NCI-H1105 (cell line): ENCODE data around the gene SLC40A1.

ENCODE experiments used
- DNase-seq: peaks from one replicate; lab custom pipeline; 2025; lab: John Stamatoyannopoulos, UW

The SLC40A1 gene

DNA sequence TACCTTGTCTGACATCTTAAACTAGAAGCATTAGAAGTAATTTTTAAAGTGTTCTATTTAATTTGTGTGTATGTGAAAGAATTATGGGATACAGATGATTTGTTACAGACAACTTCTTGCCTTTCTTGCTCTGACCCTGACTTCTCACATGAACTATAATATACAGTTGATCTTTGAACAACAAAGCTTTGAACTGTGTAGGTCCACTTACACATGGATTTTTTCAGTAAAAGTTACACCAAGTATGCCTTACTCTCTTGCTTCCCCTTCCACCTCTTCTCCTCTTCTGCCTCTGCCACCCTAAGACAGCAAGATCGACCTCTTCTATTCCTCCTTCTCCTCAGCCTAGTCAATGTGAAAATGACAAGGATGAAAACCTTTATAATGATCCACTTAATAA, 42.2 kb downstream of the SLC40A1 start:
- DNase-seq: no peak

DNA sequence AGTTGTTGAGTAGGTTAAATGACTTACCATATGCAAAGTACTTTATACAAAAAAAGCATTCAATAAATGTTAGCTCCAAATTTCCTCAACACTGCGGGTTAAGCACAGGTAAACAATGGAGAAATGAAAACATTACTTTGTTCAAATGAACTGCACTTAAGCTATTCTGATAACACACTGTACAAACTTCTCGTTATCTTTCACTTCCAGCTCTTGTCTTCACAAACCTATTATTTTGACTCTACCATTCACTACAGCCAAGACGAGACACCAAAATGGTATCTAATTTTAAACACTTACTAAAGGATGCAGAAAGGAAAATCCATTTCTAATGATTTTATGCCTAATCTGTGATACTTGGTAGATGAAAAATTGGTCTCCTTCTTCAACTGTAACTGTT, 43.8 kb downstream of the SLC40A1 start:
- DNase-seq: no peak

GRCh38 chr2:189534854-189535832, 45.4 kb downstream of the SLC40A1 start:
- DNase-seq: no peak

DNA sequence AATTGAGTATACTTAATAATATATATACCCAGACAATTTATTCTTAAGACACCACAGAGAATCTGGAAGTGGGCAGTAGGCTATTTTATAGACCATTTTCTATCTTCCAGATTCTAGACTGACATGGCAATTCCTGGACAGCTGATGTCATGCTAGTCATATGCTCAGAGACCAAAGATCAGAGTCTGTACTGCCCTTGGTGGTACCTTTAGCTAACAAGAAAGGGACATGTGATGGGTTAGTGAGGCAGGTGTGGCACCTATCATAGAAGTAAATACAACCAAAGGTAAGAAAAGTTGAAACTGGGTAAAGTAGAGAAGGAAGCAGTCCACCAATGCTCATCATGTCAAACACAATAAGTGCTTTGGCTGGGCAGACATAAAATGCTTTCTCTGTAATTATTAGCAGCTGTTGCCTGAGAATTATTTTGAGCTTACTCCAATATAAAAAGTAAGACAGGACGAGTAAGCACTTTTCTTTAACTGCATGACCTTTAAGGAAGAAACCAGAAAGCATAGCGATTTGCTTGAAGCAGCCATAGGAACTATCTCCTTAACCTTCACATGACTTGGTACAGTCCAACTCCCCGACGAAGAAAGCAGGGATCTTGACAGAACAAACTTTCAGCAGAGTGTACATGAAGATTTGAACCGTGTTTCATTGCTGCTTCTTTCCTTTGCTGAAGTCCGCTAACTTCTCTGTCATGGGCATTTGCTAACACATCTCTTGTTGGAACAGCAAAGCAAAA, 47.1 kb downstream of the SLC40A1 start:
- no peak for DNase-seq

- DNase-seq: no peak
Measured at GRCh38 chr2:189530965-189531637, 49.5 kb downstream of the SLC40A1 start.

DNA sequence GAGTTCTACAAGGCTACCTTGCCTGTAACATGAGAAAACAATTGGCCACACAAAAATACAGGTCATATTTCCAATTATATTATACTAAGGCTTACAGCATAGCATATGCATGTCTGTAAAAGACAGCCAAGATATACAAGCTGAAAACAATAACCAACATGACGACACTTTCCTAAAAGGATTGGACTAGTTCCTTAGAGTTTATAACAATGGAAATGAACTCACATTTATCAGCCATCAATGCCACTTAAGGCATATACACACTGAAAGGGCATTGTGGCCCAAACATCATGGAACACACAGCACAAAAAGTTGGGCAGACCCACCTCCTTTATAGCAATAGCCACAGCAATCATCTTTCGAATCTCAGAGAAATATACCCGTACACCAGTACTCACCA, 52.0 kb downstream of the SLC40A1 start:
- DNase-seq: no peak

DNA sequence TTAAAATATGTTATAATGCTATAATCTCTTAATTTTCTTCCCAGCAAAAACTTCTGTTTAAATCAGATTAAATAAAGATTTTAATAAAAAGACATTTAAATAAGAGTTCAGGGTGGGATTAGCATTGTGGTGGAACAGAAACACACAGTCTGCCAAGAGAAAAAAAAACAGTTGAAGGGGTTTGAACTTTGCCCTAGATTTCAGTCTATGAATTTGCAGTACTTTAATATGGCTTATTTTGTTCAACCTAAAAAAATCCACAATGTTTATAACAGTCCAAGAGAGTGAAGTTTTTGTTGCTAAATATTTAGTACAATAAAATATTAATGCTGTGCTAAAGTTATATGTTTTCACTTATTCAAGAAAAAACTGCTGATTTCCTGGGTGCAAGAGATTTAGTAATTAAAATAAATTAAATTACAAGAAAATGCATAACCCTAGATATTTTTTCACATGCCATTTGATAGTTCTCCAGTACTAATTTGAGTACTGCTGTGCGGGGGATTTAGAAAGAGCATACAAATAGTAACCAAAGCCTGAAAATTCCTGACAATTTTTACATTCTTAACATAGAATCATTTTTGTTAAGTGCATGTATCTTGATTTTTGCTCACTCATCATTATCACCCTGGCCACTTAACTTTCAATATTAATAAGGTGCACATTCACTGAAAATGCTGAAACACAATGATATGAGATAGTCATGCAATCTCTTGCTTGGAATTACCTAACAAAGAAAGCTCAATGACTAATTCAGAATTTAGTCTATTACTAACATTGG, 52.6 kb downstream of the SLC40A1 start:
- DNase-seq: no peak

DNA sequence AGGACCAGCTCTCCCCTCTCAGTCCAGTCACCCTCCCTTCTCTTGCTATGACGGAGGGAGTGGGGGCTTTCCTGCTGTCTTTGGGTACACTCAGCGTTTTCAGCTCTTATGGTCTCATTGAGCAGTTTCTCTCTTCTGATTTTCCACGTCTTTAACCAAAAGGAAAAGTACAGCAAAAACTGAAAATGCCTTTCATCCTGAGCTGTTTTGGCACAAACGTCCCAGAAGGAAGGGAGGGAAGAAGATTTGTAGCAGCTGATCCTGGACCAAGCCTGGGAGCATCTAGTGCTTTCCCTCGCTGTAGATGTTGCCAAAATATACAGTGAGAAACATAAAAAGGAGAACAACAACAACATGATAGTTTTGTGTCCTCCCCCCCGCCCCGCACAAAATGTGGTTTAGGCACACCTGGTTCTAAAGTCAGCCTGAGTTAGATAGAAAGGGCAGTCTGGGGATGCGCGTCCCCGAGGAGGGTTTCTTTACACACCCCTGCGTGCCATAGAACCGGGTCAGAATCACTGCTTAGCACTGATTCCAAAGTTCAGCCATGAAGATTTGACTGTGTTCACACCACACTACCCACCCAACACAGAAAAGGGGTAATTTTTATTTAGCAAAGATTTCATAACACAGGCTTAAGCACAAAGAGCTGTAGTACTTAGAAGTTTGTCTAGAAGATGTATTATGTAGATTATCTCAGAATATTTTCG, 53.4 kb downstream of the SLC40A1 start:
- DNase-seq: no peak

DNA sequence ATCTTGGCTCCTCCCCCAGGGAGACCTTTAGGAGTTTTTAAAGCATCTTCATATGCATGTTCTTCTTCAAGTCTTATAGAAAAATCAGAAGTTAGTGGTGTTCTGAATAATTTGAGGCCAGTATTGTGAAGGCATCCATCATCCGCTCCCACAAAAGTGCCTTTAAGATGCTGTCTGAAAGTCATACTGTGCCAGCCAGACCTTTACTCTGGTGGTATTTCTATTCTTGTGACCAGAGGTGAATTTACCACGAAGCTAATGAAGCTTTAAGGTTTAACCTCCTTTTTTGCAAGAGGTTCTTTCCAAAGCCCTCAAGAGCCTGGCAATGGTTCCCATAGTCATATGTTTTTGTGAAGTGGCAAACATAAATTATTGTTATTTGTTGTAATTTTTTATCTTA, 54.3 kb downstream of the SLC40A1 start:
- DNase-seq: no peak

GRCh38 chr2:189524746-189525145, 55.8 kb downstream of the SLC40A1 start:
- DNase-seq: no peak

GRCh38 chr2:189522435-189523151, 58.0 kb downstream of the SLC40A1 start:
- no peak for DNase-seq

- no peak for DNase-seq
Measured at GRCh38 chr2:189521699-189522434, 58.7 kb downstream of the SLC40A1 start.

GRCh38 chr2:189519631-189520387, 60.8 kb downstream of the SLC40A1 start:
- no peak for DNase-seq

- no peak for DNase-seq
Measured at GRCh38 chr2:189517847-189518535, 62.6 kb downstream of the SLC40A1 start.

- DNase-seq: no peak
Measured at GRCh38 chr2:189516546-189516945, 64.0 kb downstream of the SLC40A1 start.

GRCh38 chr2:189515264-189515663, 65.3 kb downstream of the SLC40A1 start:
- no peak for DNase-seq

DNA sequence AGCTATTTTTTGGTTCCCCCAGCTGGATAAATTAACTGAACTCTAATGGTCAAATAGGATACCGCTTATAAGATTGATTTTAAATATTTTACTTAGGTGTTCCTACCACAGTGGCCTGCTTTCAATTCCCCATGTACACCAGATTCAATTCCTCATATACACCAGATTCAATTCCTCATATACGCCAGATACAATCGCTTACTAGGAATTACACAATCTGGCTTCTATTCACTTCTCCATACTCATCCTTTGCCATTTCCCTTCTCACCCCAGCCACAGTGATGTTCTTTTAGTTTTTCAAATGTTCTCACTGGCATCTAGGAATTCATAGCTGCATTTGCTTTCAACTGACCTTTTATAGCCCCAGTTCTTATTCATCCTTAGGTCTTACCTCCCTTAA, 66.5 kb downstream of the SLC40A1 start:
- DNase-seq: no peak

DNA sequence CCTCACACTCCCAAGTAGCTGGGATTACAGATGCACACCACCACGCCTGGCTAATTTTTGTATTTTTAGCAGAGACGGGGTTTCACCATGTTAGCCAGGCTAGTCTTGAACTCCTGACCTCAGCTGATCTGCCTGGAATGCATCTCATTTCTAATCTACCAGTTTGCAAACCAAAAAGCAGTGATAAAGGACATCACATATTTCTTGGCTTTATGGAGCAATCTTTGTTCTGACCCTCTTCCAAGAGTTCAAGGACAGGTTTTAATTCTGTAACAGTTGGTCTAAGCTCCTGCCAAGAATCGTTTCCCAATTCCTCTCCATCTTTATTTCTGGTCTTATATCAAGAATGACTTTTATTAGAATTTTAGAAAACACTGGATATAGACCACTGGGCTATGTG, 67.7 kb downstream of the SLC40A1 start:
- no peak for DNase-seq
